ENCODE data around the gene TRIM61. TPM values are rescaled to one million over a fixed set of nuclear protein-coding genes. Genes with fewer than 3 reads are reported as not detected.
A peak's percentile ranks its signal among the peaks of the same experiment; 100 is the strongest.
"Not testable (repeated sequence)": the region's sequence is repeated elsewhere in the genome, so short reads cannot be mapped to it uniquely, and the experiment has no call there.

Gene TRIM61
- 3.4 and 3.7 TPM in 2 replicates for total RNA-seq

GRCh38 chr4:164977243-164978164 is at the start of gene TRIM61:
Gene TRIM61 (minus strand): TSS chr4:164977657. CDS start chr4:164970002, 7,655 bp downstream.
- no peaks in the 10 kb centered on the region for H3K27me3 Mint-ChIP-seq
- H3K27ac Mint-ChIP-seq, result peak within 1 kb of the TSS; percentile 85
- no peaks in the 10 kb centered on the region for H3K9me3 Mint-ChIP-seq
- intact Hi-C loops (cut with micrococcal nuclease), result loop anchor here (2.0 kb wide), 1 partner anchor 21 kb away; no protein-coding TSS in a partner anchor
- H3K4me1 Mint-ChIP-seq, result peaks cover 15% of the 10 kb centered on the region
- peak within 1 kb of the TSS; percentile 94 for H3K4me3 Mint-ChIP-seq
- DNase-seq, result peak; percentile 92
- H3K36me3 Mint-ChIP-seq (ENCODE audit: low read depth), result peaks cover 13% of the 10 kb centered on the region

- H3K27me3 Mint-ChIP-seq; H3K27ac Mint-ChIP-seq; DNase-seq; H3K36me3 Mint-ChIP-seq (ENCODE audit: low read depth); intact Hi-C loops (cut with micrococcal nuclease); H3K9me3 Mint-ChIP-seq; H3K4me3 Mint-ChIP-seq; H3K4me1 Mint-ChIP-seq: not testable (repeated sequence)
Observed at GRCh38 chr4:165025782-165026181, 48.3 kb upstream of the TRIM61 start.

GRCh38 chr4:165019995-165020394 is 42.5 kb upstream of the TRIM61 start:
- DNase-seq; intact Hi-C loops (cut with micrococcal nuclease): not testable (repeated sequence)

GRCh38 chr4:165016971-165017370 is 39.5 kb upstream of the TRIM61 start:
- no peak overlapping the region for H3K27ac Mint-ChIP-seq
- no peaks in the 10 kb centered on the region for H3K36me3 Mint-ChIP-seq (ENCODE audit: low read depth)
- intact Hi-C loops (cut with micrococcal nuclease), result no loop called here
- peaks cover 13% of the 10 kb centered on the region for H3K27me3 Mint-ChIP-seq
- no peak for DNase-seq
- no peaks in the 10 kb centered on the region for H3K4me1 Mint-ChIP-seq
- no peak overlapping the region for H3K4me3 Mint-ChIP-seq
- H3K9me3 Mint-ChIP-seq, result no peaks in the 10 kb centered on the region

More at GRCh38 chr4:165019995-165020394, 42.5 kb upstream of the TRIM61 start:
- not testable (repeated sequence) for H3K4me3 Mint-ChIP-seq; H3K36me3 Mint-ChIP-seq (ENCODE audit: low read depth); H3K9me3 Mint-ChIP-seq; H3K27me3 Mint-ChIP-seq; H3K4me1 Mint-ChIP-seq; H3K27ac Mint-ChIP-seq

- DNase-seq, result no peak
- H3K27me3 Mint-ChIP-seq, result peaks cover 27% of the 10 kb centered on the region
- no peaks in the 10 kb centered on the region for H3K36me3 Mint-ChIP-seq (ENCODE audit: low read depth)
- intact Hi-C loops (cut with micrococcal nuclease), result no loop called here
- no peak overlapping the region for H3K4me3 Mint-ChIP-seq
- no peaks in the 10 kb centered on the region for H3K9me3 Mint-ChIP-seq
- H3K27ac Mint-ChIP-seq, result no peak overlapping the region
- H3K4me1 Mint-ChIP-seq, result peaks cover 12% of the 10 kb centered on the region
Observed at GRCh38 chr4:165013691-165014090, 36.2 kb upstream of the TRIM61 start.

GRCh38 chr4:165011403-165011802 is 33.9 kb upstream of the TRIM61 start:
- Mint-ChIP-seq H3K27me3 (peaks cover 31% of the 10 kb centered on the region), H3K27ac (no peak overlapping the region), H3K9me3 (no peaks in the 10 kb centered on the region), H3K36me3 (ENCODE audit: low read depth) (no peaks in the 10 kb centered on the region), H3K4me1 (peaks cover 12% of the 10 kb centered on the region), H3K4me3 (no peak overlapping the region)
- DNase-seq, result no peak
- intact Hi-C loops (cut with micrococcal nuclease), result no loop called here

GRCh38 chr4:165010991-165011390 is 33.5 kb upstream of the TRIM61 start:
- intact Hi-C loops (cut with micrococcal nuclease), result no loop called here
- Mint-ChIP-seq H3K36me3 (ENCODE audit: low read depth) (no peaks in the 10 kb centered on the region), H3K9me3 (no peaks in the 10 kb centered on the region), H3K27ac (no peak overlapping the region), H3K27me3 (peaks cover 33% of the 10 kb centered on the region), H3K4me3 (no peak overlapping the region), H3K4me1 (peaks cover 12% of the 10 kb centered on the region)
- no peak for DNase-seq

GRCh38 chr4:165010487-165010886 is 33.0 kb upstream of the TRIM61 start:
- no peak overlapping the region for H3K4me3 Mint-ChIP-seq

GRCh38 chr4:165009493-165010227 is 32.2 kb upstream of the TRIM61 start:
- DNase-seq, result peak; percentile 85
- H3K27ac Mint-ChIP-seq, result peak overlapping the region; percentile 26
- H3K4me1 Mint-ChIP-seq, result peaks cover 12% of the 10 kb centered on the region
- intact Hi-C loops (cut with micrococcal nuclease), result no loop called here
- no peaks in the 10 kb centered on the region for H3K36me3 Mint-ChIP-seq (ENCODE audit: low read depth)
- H3K4me3 Mint-ChIP-seq, result no peak overlapping the region
- no peaks in the 10 kb centered on the region for H3K9me3 Mint-ChIP-seq
- peaks cover 37% of the 10 kb centered on the region for H3K27me3 Mint-ChIP-seq

More at GRCh38 chr4:165010487-165010886, 33.0 kb upstream of the TRIM61 start:
- H3K9me3 Mint-ChIP-seq, result no peaks in the 10 kb centered on the region
- peaks cover 12% of the 10 kb centered on the region for H3K4me1 Mint-ChIP-seq
- no peak overlapping the region for H3K27ac Mint-ChIP-seq
- DNase-seq, result no peak
- no peaks in the 10 kb centered on the region for H3K36me3 Mint-ChIP-seq (ENCODE audit: low read depth)
- intact Hi-C loops (cut with micrococcal nuclease), result no loop called here
- peaks cover 34% of the 10 kb centered on the region for H3K27me3 Mint-ChIP-seq

- no peak for DNase-seq
- Mint-ChIP-seq H3K27ac (no peak overlapping the region), H3K4me1 (peaks cover 12% of the 10 kb centered on the region), H3K9me3 (no peaks in the 10 kb centered on the region), H3K4me3 (no peak overlapping the region), H3K36me3 (ENCODE audit: low read depth) (no peaks in the 10 kb centered on the region), H3K27me3 (peaks cover 27% of the 10 kb centered on the region)
- intact Hi-C loops (cut with micrococcal nuclease), result no loop called here
Observed at GRCh38 chr4:165006886-165007285, 29.4 kb upstream of the TRIM61 start.

- Mint-ChIP-seq H3K4me1 (peaks cover 12% of the 10 kb centered on the region), H3K27ac (no peak overlapping the region), H3K4me3 (no peak overlapping the region), H3K9me3 (no peaks in the 10 kb centered on the region), H3K36me3 (ENCODE audit: low read depth) (no peaks in the 10 kb centered on the region), H3K27me3 (peaks cover 29% of the 10 kb centered on the region)
- DNase-seq, result no peak
- intact Hi-C loops (cut with micrococcal nuclease), result no loop called here
Observed at GRCh38 chr4:165006456-165006855, 29.0 kb upstream of the TRIM61 start.

- H3K4me3 Mint-ChIP-seq, result no peak overlapping the region
- peaks cover 21% of the 10 kb centered on the region for H3K27me3 Mint-ChIP-seq
- H3K9me3 Mint-ChIP-seq, result no peaks in the 10 kb centered on the region
- intact Hi-C loops (cut with micrococcal nuclease), result no loop called here
- H3K4me1 Mint-ChIP-seq, result peaks cover 12% of the 10 kb centered on the region
- DNase-seq, result no peak
- no peak overlapping the region for H3K27ac Mint-ChIP-seq
- no peaks in the 10 kb centered on the region for H3K36me3 Mint-ChIP-seq (ENCODE audit: low read depth)
Observed at GRCh38 chr4:165005352-165005925, 28.0 kb upstream of the TRIM61 start.

GRCh38 chr4:165001957-165002356 is 24.5 kb upstream of the TRIM61 start:
- peaks cover 24% of the 10 kb centered on the region for H3K27me3 Mint-ChIP-seq
- H3K27ac Mint-ChIP-seq; H3K9me3 Mint-ChIP-seq; H3K4me1 Mint-ChIP-seq; intact Hi-C loops (cut with micrococcal nuclease); DNase-seq; H3K36me3 Mint-ChIP-seq (ENCODE audit: low read depth); H3K4me3 Mint-ChIP-seq: not testable (repeated sequence)
